Panc1 (cell line): ENCODE measurements around the gene ARL2BP. TPM values are rescaled to one million over a fixed set of nuclear protein-coding genes. Genes with fewer than 3 reads are reported as not detected.

Source experiments
- ATAC-seq: fragments of 200-7000 bp; cut with Tn5 transposase; 2 replicates; pipeline ENCODE4 v1.9.1; 2020; ENCODE audit warnings: mild to moderate bottlenecking, moderate library complexity
- BruUV-seq: library from RNA; stranded (reverse); fragments of 400-500 nt; replicated peaks from 2 replicates; lab custom pipeline; 2021; lab: Mats Ljungman, UMichigan
- CTCF ChIA-PET: fragments of 300-600 bp; sonication (Branson Sonifier 250); formaldehyde crosslinking; loops from one replicate; lab custom pipeline; 2022; ENCODE audit warnings: antibody characterized with exemption; lab: Charles Lee
- POLR2A ChIA-PET: fragments of 300-600 bp; sonication (Branson Sonifier 250); formaldehyde crosslinking; loops from one replicate; lab custom pipeline; 2022; ENCODE audit warnings: antibody characterized with exemption; lab: Charles Lee
- DNase-seq: peaks from one replicate; pipeline ENCODE4 v3.0.0-alpha.2; 2010; ENCODE audit warnings: low read depth, low spot score
- H3K27ac ChIP-seq: 2 replicates; pipeline ENCODE4 v1.5.1; 2011; ENCODE audit warnings: mild to moderate bottlenecking, low read length, inconsistent platforms
- H3K27me3 ChIP-seq: fragments of 200-500 bp; sonication (Bioruptor generic); 2 replicates; pipeline ENCODE4 v1.6.0; 2014; ENCODE audit warnings: low read length, inconsistent platforms; ENCODE audit not compliant: control insufficient read depth, insufficient read depth
- H3K36me3 ChIP-seq: fragments of 200-500 bp; sonication (Bioruptor generic); 2 replicates; pipeline ENCODE4 v1.5.1; 2014; ENCODE audit warnings: inconsistent platforms, mild to moderate bottlenecking, low read length, moderate library complexity; ENCODE audit not compliant: control insufficient read depth, insufficient read depth
- H3K4me1 ChIP-seq: 2 replicates; pipeline ENCODE4 v1.5.1; 2011; ENCODE audit warnings: inconsistent platforms, mild to moderate bottlenecking, low read length, moderate library complexity; ENCODE audit not compliant: control insufficient read depth, insufficient read depth
- H3K4me3 ChIP-seq, 2 experiments: 2 replicates each; pipeline ENCODE4 v1.5.1; 2011 to 2012; ENCODE audit warnings: low read depth in 2 of 2, low read length in 2 of 2, mild to moderate bottlenecking in 2 of 2, inconsistent platforms in 1 of 2, moderate library complexity in 1 of 2
- H3K9me3 ChIP-seq: fragments of 200-500 bp; sonication (Bioruptor generic); 2 replicates; pipeline ENCODE4 v1.5.1; 2014; ENCODE audit warnings: low read depth, mild to moderate bottlenecking, inconsistent platforms, low read length, moderate library complexity; ENCODE audit not compliant: control insufficient read depth, insufficient read depth
- POLR2AphosphoS5 ChIP-seq: IDR thresholded peaks from 2 replicates; pipeline ENCODE4 v1.6.1; 2012; ENCODE audit warnings: mild to moderate bottlenecking, low read depth, low read length, moderate library complexity
- SIN3A ChIP-seq: IDR thresholded peaks from 2 replicates; pipeline ENCODE4 v1.6.1; 2012; ENCODE audit warnings: low read depth, mild to moderate bottlenecking, low read length, moderate library complexity, borderline replicate concordance; ENCODE audit not compliant: insufficient read depth
- TCF7L2 ChIP-seq: IDR thresholded peaks from 2 replicates; pipeline ENCODE4 v1.6.1; 2011; ENCODE audit warnings: mild to moderate bottlenecking, low read depth, low read length, inconsistent platforms
- in situ Hi-C: cut with HindIII; loops from 2 replicates; pipeline ENCODE4 v1.10.0; 2016; ENCODE audit warnings: low sequenced_read_pairs, low pct_unique_long_range_greater_than_20kb
- intact Hi-C: fragments of 100-400 bp; cut with micrococcal nuclease; formaldehyde crosslinking; loops from one replicate; pipeline ENCODE4 v1.10.0; 2022; ENCODE audit not compliant: unreplicated experiment
- total RNA-seq: library from RNA; stranded (reverse); gene quantifications from one replicate; pipeline ENCODE4 v1.2.1, GENCODE V29; 2021; ENCODE audit not compliant: unreplicated experiment
- TF ChIP-seq, protein P1 (sequence below), 2 experiments: IDR thresholded peaks; 2 replicates each; pipeline ENCODE4 v1.6.1; 2011 to 2012; ENCODE audit warnings: low read depth in 2 of 2, control low read depth in 1 of 2, low read length in 1 of 2, mild to moderate bottlenecking in 1 of 2, moderate library complexity in 1 of 2; ENCODE audit not compliant: insufficient read depth in 1 of 2
- TF ChIP-seq, protein P2 (sequence below): fragments of 450-650 bp; IDR thresholded peaks from 2 replicates; pipeline ENCODE4 v1.5.1; 2017; ENCODE audit warnings: mild to moderate bottlenecking

ARL2BP gene
- total RNA-seq, 1 experiment from 2014 or later, result 47.7 TPM

DNA sequence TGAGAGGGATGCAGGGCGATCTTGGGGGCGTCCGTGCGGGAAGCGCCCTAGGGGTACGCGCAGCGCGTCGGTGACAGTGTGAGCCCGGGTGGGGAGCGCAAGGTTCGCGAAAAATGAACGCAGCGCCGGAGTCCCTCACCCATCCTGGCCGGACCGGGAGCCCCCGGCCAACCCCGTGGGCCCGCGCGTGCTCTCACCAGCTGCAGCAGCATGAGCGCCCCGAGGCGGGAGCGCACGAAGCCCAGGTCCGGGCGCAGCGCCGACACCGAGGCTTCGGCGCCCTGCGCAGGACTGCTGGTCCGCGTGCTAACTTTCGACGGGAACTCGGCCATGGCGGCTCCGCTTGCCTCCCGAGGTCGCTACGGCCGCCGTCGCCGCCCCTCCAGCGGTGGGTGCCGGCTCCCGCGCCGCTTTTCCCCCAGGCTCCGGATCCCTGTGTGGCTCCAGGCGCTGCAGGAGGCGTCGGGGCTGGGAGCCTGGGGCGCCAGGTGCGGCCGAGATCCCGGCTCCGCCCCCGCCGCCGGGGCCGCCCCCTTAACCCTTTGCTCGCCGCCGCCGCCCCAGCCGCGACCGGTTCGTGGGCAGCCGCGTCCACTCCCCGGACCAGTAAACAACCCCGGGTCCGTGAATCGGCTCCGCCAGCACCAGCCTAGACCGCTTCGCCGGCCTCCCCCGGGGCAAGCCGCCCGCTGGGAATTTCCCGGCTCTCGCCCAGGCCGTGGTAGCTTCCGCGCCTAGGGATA lies 39.3 kb downstream of the ARL2BP start, which contains the start of gene PLLP:
TSS of gene PLLP (minus strand) at position 464 of the 743 bp plus-strand sequence. CDS start at position 332, 132 bp downstream.
- Histone ChIP-seq H3K36me3 (no peaks in the 10 kb centered on the region), H3K27ac (no peak within 1 kb of the TSS), H3K27me3 (no peaks in the 10 kb centered on the region), H3K4me3 (peak within 1 kb of the TSS; percentile 56 to 63), H3K9me3 (no peaks in the 10 kb centered on the region), H3K4me1 (no peaks in the 10 kb centered on the region)
- no peak for TF ChIP-seq TCF7L2
- no peak for TF ChIP-seq SIN3A
- TF ChIP-seq, protein P1, sequence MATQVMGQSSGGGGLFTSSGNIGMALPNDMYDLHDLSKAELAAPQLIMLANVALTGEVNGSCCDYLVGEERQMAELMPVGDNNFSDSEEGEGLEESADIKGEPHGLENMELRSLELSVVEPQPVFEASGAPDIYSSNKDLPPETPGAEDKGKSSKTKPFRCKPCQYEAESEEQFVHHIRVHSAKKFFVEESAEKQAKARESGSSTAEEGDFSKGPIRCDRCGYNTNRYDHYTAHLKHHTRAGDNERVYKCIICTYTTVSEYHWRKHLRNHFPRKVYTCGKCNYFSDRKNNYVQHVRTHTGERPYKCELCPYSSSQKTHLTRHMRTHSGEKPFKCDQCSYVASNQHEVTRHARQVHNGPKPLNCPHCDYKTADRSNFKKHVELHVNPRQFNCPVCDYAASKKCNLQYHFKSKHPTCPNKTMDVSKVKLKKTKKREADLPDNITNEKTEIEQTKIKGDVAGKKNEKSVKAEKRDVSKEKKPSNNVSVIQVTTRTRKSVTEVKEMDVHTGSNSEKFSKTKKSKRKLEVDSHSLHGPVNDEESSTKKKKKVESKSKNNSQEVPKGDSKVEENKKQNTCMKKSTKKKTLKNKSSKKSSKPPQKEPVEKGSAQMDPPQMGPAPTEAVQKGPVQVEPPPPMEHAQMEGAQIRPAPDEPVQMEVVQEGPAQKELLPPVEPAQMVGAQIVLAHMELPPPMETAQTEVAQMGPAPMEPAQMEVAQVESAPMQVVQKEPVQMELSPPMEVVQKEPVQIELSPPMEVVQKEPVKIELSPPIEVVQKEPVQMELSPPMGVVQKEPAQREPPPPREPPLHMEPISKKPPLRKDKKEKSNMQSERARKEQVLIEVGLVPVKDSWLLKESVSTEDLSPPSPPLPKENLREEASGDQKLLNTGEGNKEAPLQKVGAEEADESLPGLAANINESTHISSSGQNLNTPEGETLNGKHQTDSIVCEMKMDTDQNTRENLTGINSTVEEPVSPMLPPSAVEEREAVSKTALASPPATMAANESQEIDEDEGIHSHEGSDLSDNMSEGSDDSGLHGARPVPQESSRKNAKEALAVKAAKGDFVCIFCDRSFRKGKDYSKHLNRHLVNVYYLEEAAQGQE (IDR thresholded peaks at IDR 0.05; ENCODE audit: insufficient read depth in 1 of 2, low read depth in 2 of 2, low read length in 1 of 2), result no peak
- TF ChIP-seq, protein P2, sequence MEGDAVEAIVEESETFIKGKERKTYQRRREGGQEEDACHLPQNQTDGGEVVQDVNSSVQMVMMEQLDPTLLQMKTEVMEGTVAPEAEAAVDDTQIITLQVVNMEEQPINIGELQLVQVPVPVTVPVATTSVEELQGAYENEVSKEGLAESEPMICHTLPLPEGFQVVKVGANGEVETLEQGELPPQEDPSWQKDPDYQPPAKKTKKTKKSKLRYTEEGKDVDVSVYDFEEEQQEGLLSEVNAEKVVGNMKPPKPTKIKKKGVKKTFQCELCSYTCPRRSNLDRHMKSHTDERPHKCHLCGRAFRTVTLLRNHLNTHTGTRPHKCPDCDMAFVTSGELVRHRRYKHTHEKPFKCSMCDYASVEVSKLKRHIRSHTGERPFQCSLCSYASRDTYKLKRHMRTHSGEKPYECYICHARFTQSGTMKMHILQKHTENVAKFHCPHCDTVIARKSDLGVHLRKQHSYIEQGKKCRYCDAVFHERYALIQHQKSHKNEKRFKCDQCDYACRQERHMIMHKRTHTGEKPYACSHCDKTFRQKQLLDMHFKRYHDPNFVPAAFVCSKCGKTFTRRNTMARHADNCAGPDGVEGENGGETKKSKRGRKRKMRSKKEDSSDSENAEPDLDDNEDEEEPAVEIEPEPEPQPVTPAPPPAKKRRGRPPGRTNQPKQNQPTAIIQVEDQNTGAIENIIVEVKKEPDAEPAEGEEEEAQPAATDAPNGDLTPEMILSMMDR, result no peak
- TF ChIP-seq POLR2AphosphoS5, result no peak
- ChIA-PET POLR2A (no interaction called here), CTCF (no interaction called here)
- intact Hi-C loops (no loop called here), in situ Hi-C loops (no loop called here)
- DNase-seq (no peak), ATAC-seq (peak; percentile 84)
- no TSS peak for BruUV-seq

DNA sequence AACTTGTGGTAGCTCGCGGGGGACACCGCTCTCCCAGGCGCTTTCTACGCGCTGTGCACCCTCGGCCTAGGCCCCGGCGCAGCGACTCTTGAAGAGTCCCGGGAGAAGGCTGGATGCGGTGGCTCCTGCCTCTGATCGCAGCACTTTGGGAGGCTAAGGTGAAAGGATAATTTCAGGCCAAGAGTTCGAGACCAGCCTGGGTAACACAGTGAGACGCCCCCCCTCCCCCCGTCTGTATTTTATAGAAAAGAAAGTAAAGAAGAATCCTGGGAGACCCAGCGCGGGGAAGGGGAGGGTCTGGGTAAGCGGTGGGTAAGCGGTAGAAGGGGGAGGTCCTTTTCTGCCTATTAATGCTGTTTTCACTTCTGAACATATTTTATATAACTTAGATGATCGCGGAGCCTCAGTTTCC lies 39.9 kb downstream of the ARL2BP start:
- Histone ChIP-seq H3K4me3 (peak overlapping the region; percentile 56 to 63), H3K36me3 (no peaks in the 10 kb centered on the region), H3K27me3 (no peaks in the 10 kb centered on the region), H3K4me1 (no peaks in the 10 kb centered on the region), H3K27ac (no peak overlapping the region), H3K9me3 (no peaks in the 10 kb centered on the region)
- ChIA-PET CTCF (no interaction called here), POLR2A (no interaction called here)
- TF ChIP-seq SIN3A (no peak), POLR2AphosphoS5 (no peak), TCF7L2 (no peak)
- TF ChIP-seq, protein P2, result no peak
- TF ChIP-seq, protein P1 (IDR thresholded peaks at IDR 0.05; ENCODE audit: insufficient read depth in 1 of 2, low read depth in 2 of 2, low read length in 1 of 2), result no peak
- intact Hi-C loops, result no loop called here
- in situ Hi-C loops, result no loop called here
- no peak for DNase-seq
- ATAC-seq, result peak; percentile 73; the same call in 1 of the 2 replicates
- BruUV-seq, result no TSS peak
